NB4 (cell line): Measurements from ENCODE around the gene ZSCAN31.
"Not testable (repeated sequence)": the region's sequence is repeated elsewhere in the genome, so short reads cannot be mapped to it uniquely, and the experiment has no call there.

Source experiments
- CTCF ChIP-seq: IDR thresholded peaks from one replicate; pipeline ENCODE4 v1.5.1; 2012; ENCODE audit warnings: low read depth, low read length
- POLR2A ChIP-seq: IDR thresholded peaks from 2 replicates; pipeline ENCODE4 v1.6.1; 2011; ENCODE audit warnings: mild to moderate bottlenecking; ENCODE audit not compliant: insufficient read length; ENCODE audit errors: extremely low read depth

GRCh38 chr6:28306363-28306762, 29.6 kb downstream of the ZSCAN31 start:
- TF ChIP-seq POLR2A, CTCF: not testable (repeated sequence)
